Keratinocyte (primary cell): Measurements from ENCODE around the gene DPEP2. TPM values are rescaled to one million over a fixed set of nuclear protein-coding genes. Genes with fewer than 3 reads are reported as not detected.
A peak's percentile ranks its signal among the peaks of the same experiment; 100 is the strongest.

Experiments
- DNase-seq: peaks from one replicate; pipeline ENCODE4 v3.0.0-alpha.2; 2011; ENCODE audit warnings: low read depth, missing footprints, low spot score
- FAIRE-seq: peaks from 2 replicates; lab custom pipeline; 2011; peaks lifted over from hg19 to GRCh38; lab: Jason Lieb, UNC
- H2AFZ ChIP-seq: 2 replicates; pipeline ENCODE4 v1.6.0; 2012; ENCODE audit warnings: low read length, control low read depth, inconsistent platforms; ENCODE audit not compliant: control insufficient read depth
- H3K27ac ChIP-seq: 2 replicates; pipeline ENCODE4 v1.5.1; 2011; ENCODE audit warnings: low read length; ENCODE audit not compliant: control insufficient read depth, insufficient read depth
- H3K27me3 ChIP-seq: 3 replicates; pipeline ENCODE4 v1.6.0; 2011; ENCODE audit warnings: low read length; ENCODE audit not compliant: control insufficient read depth, insufficient read depth; ENCODE audit errors: extremely low read depth
- H3K36me3 ChIP-seq, 2 experiments: 2 replicates in 1 of 2; 3 replicates in 1 of 2; pipeline ENCODE4 v1.5.1; 2011; ENCODE audit warnings: low read length in 2 of 2, mild to moderate bottlenecking in 1 of 2; ENCODE audit not compliant: control insufficient read depth in 2 of 2, insufficient read depth in 2 of 2; ENCODE audit errors: extremely low read depth in 1 of 2
- H3K4me1 ChIP-seq: 3 replicates; pipeline ENCODE4 v1.5.1; 2011; ENCODE audit warnings: low read length; ENCODE audit not compliant: control insufficient read depth, insufficient read depth; ENCODE audit errors: extremely low read depth
- H3K4me2 ChIP-seq: 3 replicates; pipeline ENCODE4 v1.6.0; 2011; ENCODE audit warnings: low read depth, low read length; ENCODE audit not compliant: control insufficient read depth, insufficient read depth; ENCODE audit errors: extremely low read depth
- H3K4me3 ChIP-seq, 3 experiments: fragments of 200-600 bp in 1 of 3; sonication (generic) in 1 of 3; 2 replicates in 2 of 3; 3 replicates in 1 of 3; pipeline ENCODE4 v1.5.1; 2011 to 2016; ENCODE audit warnings: low read length in 3 of 3, mild to moderate bottlenecking in 3 of 3, control low read depth in 2 of 3, inconsistent platforms in 1 of 3, low read depth in 1 of 3, mixed read lengths in 1 of 3, mixed run types in 1 of 3, moderate library complexity in 1 of 3; ENCODE audit not compliant: control insufficient read depth in 2 of 3, insufficient read depth in 2 of 3; ENCODE audit errors: extremely low read depth in 1 of 3
- H3K79me2 ChIP-seq: 2 replicates; pipeline ENCODE4 v1.6.0; 2012; ENCODE audit warnings: low read length; ENCODE audit not compliant: control insufficient read depth, insufficient read depth
- H3K9ac ChIP-seq: 3 replicates; pipeline ENCODE4 v1.6.0; 2011; ENCODE audit warnings: low read length; ENCODE audit not compliant: control insufficient read depth, insufficient read depth; ENCODE audit errors: extremely low read depth
- H3K9me1 ChIP-seq: 3 replicates; pipeline ENCODE4 v1.6.0; 2011; ENCODE audit warnings: low read length; ENCODE audit not compliant: control insufficient read depth, insufficient read depth; ENCODE audit errors: extremely low read depth
- H3K9me3 ChIP-seq: 2 replicates; pipeline ENCODE4 v1.5.1; 2012; ENCODE audit warnings: low read depth, low read length; ENCODE audit not compliant: control insufficient read depth
- H4K20me1 ChIP-seq: 3 replicates; pipeline ENCODE4 v1.6.0; 2011; ENCODE audit warnings: low read length; ENCODE audit not compliant: control insufficient read depth, insufficient read depth; ENCODE audit errors: extremely low read depth
- EZH2 ChIP-seq: IDR thresholded peaks from one replicate; pipeline ENCODE4 v1.6.1; 2012; ENCODE audit warnings: inconsistent platforms, mild to moderate bottlenecking, low read length, moderate library complexity
- dilution Hi-C: fragments of 300-500 bp; cut with MboI; formaldehyde crosslinking; loops from one replicate; pipeline ENCODE4 v1.7.0; 2020; ENCODE audit warnings: low sequenced_read_pairs; ENCODE audit not compliant: extremely low pct_ligation_motif_present
- polyA plus RNA-seq, 5 experiments: library from polyadenylated mRNA; depleted of rRNA in 3 of 5; stranded (reverse) in 3 of 5; stranded (forward) in 1 of 5; unstranded in 1 of 5; fragments of >200 nt; gene quantifications; 1 replicate in 1 of 5; 2 replicates in 3 of 5; 3 replicates in 1 of 5; pipeline versions ENCODE4 v1.2.1 to v1.2.3, GENCODE V29; 2011 to 2012; ENCODE audit warnings: missing spikeins in 2 of 5, low read depth in 1 of 5, low replicate concordance in 1 of 5
- TF ChIP-seq, protein P1 (sequence below), 3 experiments: IDR thresholded peaks in 1 of 3; conservative IDR thresholded peaks in 1 of 3; optimal IDR thresholded peaks in 1 of 3; 2 replicates in 2 of 3; 3 replicates in 1 of 3; pipeline versions ENCODE3 to v1.5.1; 2011; ENCODE audit warnings: low read length in 3 of 3, mild to moderate bottlenecking in 3 of 3, moderate library complexity in 2 of 3, control low read depth in 1 of 3, inconsistent platforms in 1 of 3; ENCODE audit not compliant: insufficient read depth in 2 of 3; ENCODE audit errors: extremely low read depth in 1 of 3

Gene DPEP2
- polyA plus RNA-seq, 1 donor (not counting 4 experiments of a cell fraction or from before 2014, with no cell fraction given), result not detected

DNA sequence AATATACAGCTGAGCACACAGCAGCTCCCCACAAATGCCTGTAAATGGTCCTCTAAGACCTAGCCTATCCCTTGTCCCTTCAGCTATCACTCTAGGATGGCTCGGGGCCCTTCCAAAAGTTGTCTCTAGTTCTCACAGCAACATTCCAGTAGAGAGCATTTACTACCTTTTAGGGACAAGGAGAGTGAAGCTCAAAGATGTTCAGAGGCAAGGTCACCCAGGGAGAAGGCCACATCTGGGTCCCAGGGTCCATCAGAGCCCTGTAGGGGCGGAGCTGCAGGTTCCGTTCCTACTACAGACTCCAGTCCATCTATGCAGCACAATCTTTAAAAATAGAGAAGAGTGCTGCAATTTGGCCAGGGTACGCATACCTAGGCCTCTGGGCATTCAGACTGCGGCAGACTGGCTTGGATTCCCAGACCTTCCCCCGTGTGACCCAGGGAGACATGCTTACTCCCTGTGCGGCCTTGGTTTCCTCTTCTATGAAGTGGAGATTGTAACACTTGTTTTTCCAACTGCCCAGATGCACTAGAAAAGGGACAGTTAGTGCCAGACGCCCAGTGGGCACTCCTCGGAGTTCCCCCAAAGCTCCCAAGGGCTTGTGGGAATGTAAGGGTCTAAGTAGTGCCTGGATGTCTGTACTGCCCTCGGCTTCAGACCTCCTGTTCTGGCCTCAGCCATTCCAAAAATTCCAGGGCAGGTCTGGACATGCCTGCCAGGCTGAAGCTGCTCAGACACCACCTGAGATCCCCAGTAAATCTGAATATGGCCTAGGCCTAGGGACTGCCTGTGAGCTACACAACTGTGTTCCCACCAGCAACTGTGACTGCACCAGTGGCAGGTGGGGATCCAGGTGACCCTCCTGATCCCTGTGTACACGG lies 33.4 kb downstream of the DPEP2 start:
- Histone ChIP-seq H3K9me1 (peaks cover 7% of the 10 kb centered on the region), H3K4me3 (peak overlapping the region; percentile 64 to 91 (median 73)), H3K4me2 (peak overlapping the region; percentile 83), H3K4me1 (peaks cover 70% of the 10 kb centered on the region), H3K27me3 (no peaks in the 10 kb centered on the region), H2AFZ (no peak overlapping the region), H3K9ac (peak overlapping the region; percentile 94), H4K20me1 (peaks cover 7% of the 10 kb centered on the region), H3K27ac (peak overlapping the region; percentile 89), H3K36me3 (peaks cover 4 to 30% of the 10 kb centered on the region in 2 experiments), H3K79me2 (peaks cover 38% of the 10 kb centered on the region), H3K9me3 (no peaks in the 10 kb centered on the region)
- FAIRE-seq, result peak; percentile 71
- no peak for TF ChIP-seq EZH2
- TF ChIP-seq, protein P1, sequence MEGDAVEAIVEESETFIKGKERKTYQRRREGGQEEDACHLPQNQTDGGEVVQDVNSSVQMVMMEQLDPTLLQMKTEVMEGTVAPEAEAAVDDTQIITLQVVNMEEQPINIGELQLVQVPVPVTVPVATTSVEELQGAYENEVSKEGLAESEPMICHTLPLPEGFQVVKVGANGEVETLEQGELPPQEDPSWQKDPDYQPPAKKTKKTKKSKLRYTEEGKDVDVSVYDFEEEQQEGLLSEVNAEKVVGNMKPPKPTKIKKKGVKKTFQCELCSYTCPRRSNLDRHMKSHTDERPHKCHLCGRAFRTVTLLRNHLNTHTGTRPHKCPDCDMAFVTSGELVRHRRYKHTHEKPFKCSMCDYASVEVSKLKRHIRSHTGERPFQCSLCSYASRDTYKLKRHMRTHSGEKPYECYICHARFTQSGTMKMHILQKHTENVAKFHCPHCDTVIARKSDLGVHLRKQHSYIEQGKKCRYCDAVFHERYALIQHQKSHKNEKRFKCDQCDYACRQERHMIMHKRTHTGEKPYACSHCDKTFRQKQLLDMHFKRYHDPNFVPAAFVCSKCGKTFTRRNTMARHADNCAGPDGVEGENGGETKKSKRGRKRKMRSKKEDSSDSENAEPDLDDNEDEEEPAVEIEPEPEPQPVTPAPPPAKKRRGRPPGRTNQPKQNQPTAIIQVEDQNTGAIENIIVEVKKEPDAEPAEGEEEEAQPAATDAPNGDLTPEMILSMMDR (optimal IDR thresholded peaks at IDR 0.05 in 1 of 3, IDR thresholded peaks at IDR 0.05 in 1 of 3, conservative IDR thresholded peaks at IDR 0.05 in 1 of 3; ENCODE audit: extremely low read depth in 1 of 3, insufficient read depth in 2 of 3, low read length in 3 of 3), result no peak
- peak; percentile 64 for DNase-seq
- dilution Hi-C loops, result no loop called here

DNA sequence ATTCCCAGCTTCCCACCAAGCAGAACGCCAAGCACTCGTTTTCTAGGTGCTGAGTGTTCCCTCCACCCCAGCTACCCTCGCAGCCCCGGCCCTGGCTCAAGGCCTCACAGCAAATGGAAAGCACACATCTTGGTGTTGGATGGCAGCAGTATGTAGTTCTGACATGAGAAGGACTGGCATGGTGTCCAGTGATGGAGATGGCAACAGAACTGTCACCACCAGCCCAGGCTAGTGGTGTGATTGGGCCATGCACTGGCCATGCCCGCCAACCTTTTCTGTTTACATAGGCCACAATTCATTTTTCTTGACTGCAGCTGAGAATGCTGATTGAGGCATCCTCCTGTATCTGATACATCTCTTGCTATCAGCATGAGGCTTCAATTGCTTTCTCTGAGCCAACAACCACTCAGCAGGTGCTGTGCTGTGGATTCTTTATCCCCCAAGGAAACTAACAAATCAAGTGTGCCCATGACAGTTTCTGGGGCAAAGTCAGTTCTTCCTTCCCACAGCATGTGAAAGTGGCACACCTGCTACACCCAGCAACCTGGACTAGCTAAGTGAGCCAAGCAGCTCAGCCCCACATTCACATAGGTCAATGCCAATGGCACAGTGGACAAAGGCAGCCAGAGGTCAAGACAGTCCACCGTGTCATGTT lies 34.7 kb downstream of the DPEP2 start:
- H2AFZ ChIP-seq, result no peak overlapping the region
- H3K79me2 ChIP-seq, result peaks cover 46% of the 10 kb centered on the region
- dilution Hi-C loops, result no loop called here
- peak overlapping the region; percentile 4 for H3K4me2 ChIP-seq
- DNase-seq, result no peak
- H3K27me3 ChIP-seq, result no peaks in the 10 kb centered on the region
- H3K27ac ChIP-seq, result no peak overlapping the region
- peaks cover 8% of the 10 kb centered on the region for H3K9me1 ChIP-seq
- peaks cover 9% of the 10 kb centered on the region for H4K20me1 ChIP-seq
- peak; percentile 5 for FAIRE-seq
- peaks cover 17 to 42% of the 10 kb centered on the region in 2 experiments for H3K36me3 ChIP-seq
- no peaks in the 10 kb centered on the region for H3K9me3 ChIP-seq
- TF ChIP-seq, protein P1 (optimal IDR thresholded peaks at IDR 0.05 in 1 of 3, IDR thresholded peaks at IDR 0.05 in 1 of 3, conservative IDR thresholded peaks at IDR 0.05 in 1 of 3; ENCODE audit: extremely low read depth in 1 of 3, insufficient read depth in 2 of 3, low read length in 3 of 3), result no peak
- no peak for TF ChIP-seq EZH2
- H3K4me3 ChIP-seq, result no peak overlapping the region
- no peak overlapping the region for H3K9ac ChIP-seq
- peaks cover 83% of the 10 kb centered on the region for H3K4me1 ChIP-seq
